ENCODE measurements around the gene PSMD7.

PSMD7 gene
- 83.2 to 171 (median 131) reads per million in 18 experiments for total RNA-seq

- peak; percentile 91 to 94 for DNase-seq
Observed at GRCh38 chr16:74296432-74297144, at the start of gene PSMD7. Gene PSMD7, plus strand, starts transcription at chr16:74296814. Its CDS starts 101 bp downstream, at chr16:74296915.

GRCh38 chr16:74249254-74249653 lies 47.4 kb upstream of the PSMD7 start:
- no peak for DNase-seq

DNA sequence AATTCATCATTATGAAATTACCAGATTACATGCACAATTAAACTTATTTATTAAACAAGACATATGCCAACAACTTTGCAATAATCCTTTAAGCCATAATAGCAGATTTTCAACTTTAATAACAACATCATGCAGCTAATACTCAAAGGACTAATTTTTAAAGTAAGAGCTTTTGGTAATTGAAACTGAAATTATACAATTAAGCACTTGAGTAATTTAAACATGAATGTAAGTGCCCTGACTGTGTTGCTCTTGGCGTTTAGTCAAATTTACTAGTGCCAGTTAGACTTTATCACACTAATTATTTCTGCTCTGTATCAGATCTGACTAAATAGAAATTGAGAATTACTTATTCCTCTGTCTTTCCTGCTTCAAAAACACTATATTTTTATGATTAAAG lies 46.8 kb upstream of the PSMD7 start:
- DNase-seq = no peak

DNA sequence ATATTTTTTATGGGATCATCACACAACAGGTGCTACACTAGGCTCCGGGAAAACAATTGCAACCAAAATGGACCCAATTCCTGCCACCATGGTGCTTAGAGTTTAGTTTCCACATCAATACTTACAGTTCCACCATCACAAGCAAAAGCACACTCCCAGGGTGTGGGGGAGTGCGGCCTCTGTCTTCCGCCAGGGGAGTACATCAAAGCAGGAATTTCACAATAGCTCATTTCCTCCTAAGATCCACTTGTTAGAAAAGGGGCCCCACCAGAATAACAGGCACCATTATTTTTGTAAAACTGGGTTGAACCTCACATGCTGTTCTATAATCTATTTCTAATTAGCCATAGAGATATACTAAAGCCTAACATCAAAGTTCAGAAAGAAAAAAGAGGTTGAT lies 44.3 kb upstream of the PSMD7 start:
- DNase-seq = no peak

- no peak for DNase-seq
Observed at GRCh38 chr16:74253161-74253938, 43.3 kb upstream of the PSMD7 start.

DNA sequence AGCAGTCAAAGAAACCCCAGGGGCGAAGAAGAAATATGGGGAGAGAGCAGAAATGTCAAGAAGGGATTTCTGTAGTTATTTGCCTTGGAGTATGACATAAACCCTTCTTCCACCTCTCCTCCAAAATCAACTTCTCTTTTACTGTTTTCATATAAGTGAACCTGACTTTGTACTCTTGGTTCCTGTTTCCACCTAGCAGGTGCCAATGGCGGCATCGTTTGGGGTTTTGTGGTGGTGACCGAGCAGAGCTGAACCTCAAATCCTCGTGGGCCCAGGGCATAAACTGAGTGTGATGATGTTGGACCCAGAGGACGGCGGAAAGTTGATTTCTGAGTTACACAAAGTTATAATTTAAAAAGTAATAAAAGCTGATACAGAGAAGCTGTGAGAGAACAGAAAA lies 39.6 kb upstream of the PSMD7 start:
- DNase-seq = no peak

- DNase-seq = no peak
Observed at GRCh38 chr16:74261068-74261467, 35.5 kb upstream of the PSMD7 start.

- DNase-seq = no peak
Observed at GRCh38 chr16:74264811-74265210, 31.8 kb upstream of the PSMD7 start.

- no peak for DNase-seq
Observed at GRCh38 chr16:74268372-74268782, 28.2 kb upstream of the PSMD7 start.

- no peak for DNase-seq
Observed at GRCh38 chr16:74271872-74272271, 24.7 kb upstream of the PSMD7 start.

DNA sequence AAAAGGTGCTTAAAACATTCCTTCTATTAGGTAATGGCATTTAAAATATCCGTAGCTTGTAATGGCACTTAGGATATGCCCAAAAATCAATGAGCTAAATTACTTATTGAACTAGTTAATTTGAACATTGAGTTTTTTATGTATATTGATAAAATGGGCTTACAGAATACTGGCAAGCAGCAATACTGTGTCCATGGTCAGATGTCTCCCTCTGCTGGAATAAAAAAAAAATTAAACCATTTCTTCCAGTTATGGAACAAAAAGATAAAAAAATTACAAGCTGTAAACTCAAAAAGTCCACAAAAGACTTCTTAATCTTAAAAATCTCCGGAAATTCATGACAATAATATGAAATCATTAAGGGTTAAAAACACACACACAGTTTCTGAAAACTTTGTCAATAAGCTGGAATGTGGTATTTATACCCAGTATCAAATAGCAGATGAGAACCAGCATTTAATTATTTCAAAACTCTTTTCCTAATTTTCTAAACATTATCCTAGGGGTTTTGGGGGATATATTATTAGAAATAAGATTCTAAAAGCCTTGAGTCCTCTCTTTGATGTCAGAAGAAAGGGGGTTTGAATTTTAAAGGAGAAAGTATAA lies 21.5 kb upstream of the PSMD7 start:
- DNase-seq = peak in 1 of 2 donors; percentile 26

GRCh38 chr16:74275711-74276110 lies 20.9 kb upstream of the PSMD7 start:
- DNase-seq = no peak

- no peak for DNase-seq
Observed at GRCh38 chr16:74277974-74278373, 18.6 kb upstream of the PSMD7 start.

DNA sequence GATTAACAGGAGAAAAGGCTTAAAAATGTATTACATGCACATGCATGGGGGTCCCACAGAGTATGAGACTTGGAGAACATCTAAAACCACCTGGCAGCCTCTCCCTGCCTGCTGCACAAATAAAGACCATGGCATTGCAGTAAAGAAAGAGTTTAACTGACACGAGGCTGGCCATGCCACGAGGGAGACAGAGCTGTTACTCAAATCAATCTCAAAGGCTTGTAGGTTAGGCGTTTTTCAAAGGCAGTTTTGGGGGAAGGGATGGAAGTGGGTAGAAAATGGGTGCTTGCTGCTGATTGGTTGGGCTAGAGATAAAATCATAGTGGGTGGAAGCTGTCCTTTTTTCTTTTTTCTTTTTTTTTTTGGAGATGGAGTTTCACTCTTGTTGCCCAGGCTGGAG lies 17.3 kb upstream of the PSMD7 start:
- no peak for DNase-seq

DNA sequence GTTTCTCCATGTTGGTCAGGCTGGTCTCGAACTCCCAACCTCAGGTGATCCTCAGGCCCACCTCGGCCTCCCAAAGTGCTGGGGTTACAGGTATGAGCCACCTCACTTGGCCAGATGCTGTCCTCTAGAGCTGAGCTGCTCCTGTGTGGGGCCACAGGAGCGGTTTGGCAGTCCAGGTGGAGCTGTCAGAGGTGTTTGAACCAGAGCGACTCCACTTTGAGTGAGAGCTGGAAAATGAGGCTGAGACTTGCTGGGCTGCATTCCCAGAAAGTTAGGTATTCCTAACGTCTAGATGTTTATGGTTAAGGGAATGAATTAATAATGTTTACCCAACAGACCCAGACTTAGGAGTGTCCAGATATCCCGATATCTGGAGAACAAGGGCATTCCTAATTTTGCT lies 16.8 kb upstream of the PSMD7 start:
- no peak for DNase-seq

DNA sequence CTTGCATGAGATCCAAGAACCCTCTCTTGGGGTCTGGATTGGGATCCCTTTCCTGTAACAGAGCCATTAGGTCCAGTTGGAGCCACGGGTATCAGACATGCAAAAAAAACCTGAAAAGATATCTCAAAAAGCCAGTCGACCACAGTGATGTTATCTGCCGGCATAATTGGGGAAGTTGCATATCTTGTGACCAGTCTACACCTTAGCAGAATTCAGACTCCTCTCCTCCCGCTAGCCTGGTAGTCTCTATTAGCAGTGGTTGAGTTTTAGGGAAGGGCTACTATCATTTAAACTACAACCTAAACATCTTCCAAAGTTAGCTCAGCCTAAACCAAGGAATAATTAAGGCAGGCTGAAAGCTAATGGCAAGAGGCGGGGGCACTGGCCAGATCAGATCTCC lies 16.2 kb upstream of the PSMD7 start:
- no peak for DNase-seq

DNA sequence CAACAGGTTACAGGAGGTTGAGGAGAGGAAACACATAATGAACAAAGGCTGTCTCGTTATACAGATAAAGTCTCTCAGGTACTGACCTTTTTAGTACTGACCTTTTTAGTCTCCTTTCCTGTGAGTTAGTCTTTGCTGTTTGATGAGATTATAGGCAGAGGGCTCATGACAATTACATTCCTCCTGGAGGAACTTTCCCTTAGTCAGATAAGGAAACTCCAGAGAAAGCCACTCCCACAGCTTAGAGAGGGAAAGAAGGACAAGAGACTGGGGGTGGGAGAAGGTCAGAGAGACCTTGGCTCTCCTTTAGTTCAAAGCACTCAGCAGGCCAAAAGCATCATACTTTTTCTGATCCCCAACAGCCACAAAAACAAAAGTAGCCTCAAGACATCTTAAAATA lies 15.3 kb upstream of the PSMD7 start:
- DNase-seq = no peak

GRCh38 chr16:74283716-74284115 lies 12.9 kb upstream of the PSMD7 start:
- no peak for DNase-seq

- no peak for DNase-seq
Observed at GRCh38 chr16:74288065-74288464, 8.5 kb upstream of the PSMD7 start.

DNA sequence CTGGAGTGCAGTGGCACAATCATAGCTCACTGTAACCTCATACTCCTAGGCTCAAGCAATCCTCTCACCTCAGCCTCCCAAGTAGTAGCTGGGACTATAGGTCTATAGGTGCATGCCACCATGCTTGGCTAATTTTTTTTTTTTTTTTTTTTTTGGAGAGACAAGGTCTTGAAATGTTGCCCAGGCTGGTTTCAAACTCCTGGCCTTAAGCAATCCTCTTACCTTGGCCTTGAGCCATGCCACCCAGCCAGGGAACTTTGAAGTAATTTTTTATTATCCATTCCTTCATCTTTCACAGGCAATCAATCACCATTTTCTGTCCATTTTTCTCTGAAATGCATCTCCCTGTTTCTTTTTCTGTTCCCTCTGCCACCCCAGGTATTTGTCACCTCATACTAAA lies 6.3 kb upstream of the PSMD7 start:
- DNase-seq = no peak

DNA sequence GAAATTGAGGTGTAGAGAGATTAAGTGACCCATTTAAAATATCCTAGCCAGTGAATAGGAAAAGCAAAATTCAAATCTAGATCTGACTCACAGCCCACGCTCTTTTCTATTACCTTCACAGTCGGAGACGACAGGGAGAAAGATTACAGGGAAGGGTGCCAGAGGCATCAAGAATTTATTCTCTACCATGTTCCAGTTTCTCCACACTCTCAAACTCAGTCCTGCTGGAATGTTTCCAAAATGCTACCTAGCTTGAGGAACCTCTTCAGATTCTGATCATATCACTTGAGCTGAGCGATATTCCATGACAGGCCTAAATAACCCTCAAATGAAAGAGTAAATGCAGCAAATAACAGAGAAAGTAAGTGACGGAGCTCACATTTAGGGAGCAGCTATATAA lies 5.4 kb upstream of the PSMD7 start:
- DNase-seq = no peak

DNA sequence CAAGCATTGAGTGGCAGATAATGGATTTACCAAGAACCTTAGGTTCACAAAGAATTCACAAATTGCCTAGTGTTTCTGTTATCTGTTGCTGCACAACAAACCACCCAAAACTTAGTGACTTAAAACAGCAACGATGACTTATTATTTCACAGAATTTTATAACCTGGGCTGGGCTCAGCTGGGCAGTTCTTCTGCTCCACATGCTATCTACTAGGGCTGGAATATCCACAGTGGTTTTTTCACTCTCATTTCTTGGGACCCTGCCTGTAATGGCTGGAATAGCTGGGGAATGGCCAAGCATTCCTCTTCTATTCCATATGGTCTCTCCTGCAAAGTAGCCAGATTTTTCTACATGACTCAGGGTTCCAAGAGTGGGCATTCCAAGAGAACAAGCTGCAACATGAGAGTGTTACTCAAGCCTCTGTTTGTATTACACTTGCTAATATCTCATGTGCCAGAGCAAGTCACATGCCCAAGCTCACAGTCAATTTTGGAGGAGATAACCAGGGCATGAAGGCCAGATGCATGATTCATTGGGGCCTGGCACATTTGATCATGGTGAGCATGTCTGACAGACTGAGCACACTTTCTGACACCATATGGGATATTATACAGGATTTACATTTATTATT lies 4.9 kb upstream of the PSMD7 start:
- no peak for DNase-seq

- peak in 1 of 2 donors; percentile 77 for DNase-seq
Observed at GRCh38 chr16:74296104-74296431, 546 bp upstream of the PSMD7 start.

Measured in inflammatory macrophage (primary cell).